Amygdala (tissue), 56 donors: ENCODE measurements around the gene BRCA1.
A peak's percentile ranks its signal among the peaks of the same experiment; 100 is the strongest.
"Not testable (repeated sequence)": the region's sequence is repeated elsewhere in the genome, so short reads cannot be mapped to it uniquely, and the experiment has no call there.

ENCODE experiments used
- DNase-seq, 56 donors: peaks; one replicate each; lab custom pipeline; 2025; lab: John Stamatoyannopoulos, UW

Gene BRCA1

GRCh38 chr17:43125133-43125966, at the start of gene BRCA1:
Gene BRCA1 (minus strand): TSS chr17:43125364. CDS start chr17:43124096, 1,268 bp downstream.
- peak in 55 of 56 donors; percentile 16 to 95 (median 80) for DNase-seq

GRCh38 chr17:43171586-43172487, 46.7 kb upstream of the BRCA1 start:
- DNase-seq = peak in 5 of 56 donors; percentile 2 to 45 (median 8)

GRCh38 chr17:43170766-43171585, 45.8 kb upstream of the BRCA1 start, which contains the start of gene NBR1:
Gene NBR1 (plus strand): TSS chr17:43171214. CDS start chr17:43175800, 4,586 bp downstream.
- peak; percentile 63 to 99 (median 94) for DNase-seq

GRCh38 chr17:43170140-43170765, 45.1 kb upstream of the BRCA1 start:
- peak; percentile 50 to 94 (median 80) for DNase-seq

GRCh38 chr17:43169561-43170139, 44.5 kb upstream of the BRCA1 start:
- peak in 9 of 56 donors; percentile 10 to 43 (median 26) for DNase-seq

- DNase-seq = not testable (repeated sequence)
Observed at GRCh38 chr17:43165971-43166370, 40.8 kb upstream of the BRCA1 start.

GRCh38 chr17:43159957-43160356, 34.8 kb upstream of the BRCA1 start:
- not testable (repeated sequence) for DNase-seq

- not testable (repeated sequence) for DNase-seq
Observed at GRCh38 chr17:43159232-43159631, 34.1 kb upstream of the BRCA1 start.

- no peak for DNase-seq
Observed at GRCh38 chr17:43155666-43156065, 30.5 kb upstream of the BRCA1 start.

GRCh38 chr17:43153197-43153835, 28.2 kb upstream of the BRCA1 start:
- DNase-seq = not testable (repeated sequence)

GRCh38 chr17:43151880-43152456, 26.8 kb upstream of the BRCA1 start:
- DNase-seq = no peak

GRCh38 chr17:43146649-43147048, 21.5 kb upstream of the BRCA1 start:
- DNase-seq = no peak

- DNase-seq = no peak
Observed at GRCh38 chr17:43143201-43143600, 18.0 kb upstream of the BRCA1 start.

GRCh38 chr17:43142153-43142552, 17.0 kb upstream of the BRCA1 start:
- no peak for DNase-seq

- DNase-seq = peak in 1 of 56 donors; percentile 3
Observed at GRCh38 chr17:43140396-43141332, 15.5 kb upstream of the BRCA1 start.

- not testable (repeated sequence) for DNase-seq
Observed at GRCh38 chr17:43138531-43138930, 13.4 kb upstream of the BRCA1 start.

- not testable (repeated sequence) for DNase-seq
Observed at GRCh38 chr17:43136574-43136973, 11.4 kb upstream of the BRCA1 start.
